Transverse colon (tissue), 4 donors: Measurements from ENCODE around the gene DMXL2.

Experiments used
- CTCF ChIP-seq, 5 experiments: fragments of 200-600 bp in 3 of 5; fragments of 450-650 bp in 2 of 5; sonication (generic) in 3 of 5; IDR thresholded peaks; 1 replicate in 2 of 5; 2 replicates in 3 of 5; pipeline ENCODE4 v1.5.1; 2016 to 2017; ENCODE audit warnings: antibody characterized with exemption in 5 of 5, inconsistent platforms in 3 of 5, mild to moderate bottlenecking in 2 of 5, moderate library complexity in 1 of 5
- EP300 ChIP-seq: sonication (generic); formaldehyde crosslinking; IDR thresholded peaks from one replicate; pipeline ENCODE4 v1.6.1; 2017; ENCODE audit warnings: antibody characterized with exemption, low read depth
- POLR2AphosphoS5 ChIP-seq, 3 donors: sonication (generic); formaldehyde crosslinking; IDR thresholded peaks; one replicate each; pipeline ENCODE4 v1.6.1; 2016; ENCODE audit warnings: antibody characterized with exemption in 3 of 3

DNA sequence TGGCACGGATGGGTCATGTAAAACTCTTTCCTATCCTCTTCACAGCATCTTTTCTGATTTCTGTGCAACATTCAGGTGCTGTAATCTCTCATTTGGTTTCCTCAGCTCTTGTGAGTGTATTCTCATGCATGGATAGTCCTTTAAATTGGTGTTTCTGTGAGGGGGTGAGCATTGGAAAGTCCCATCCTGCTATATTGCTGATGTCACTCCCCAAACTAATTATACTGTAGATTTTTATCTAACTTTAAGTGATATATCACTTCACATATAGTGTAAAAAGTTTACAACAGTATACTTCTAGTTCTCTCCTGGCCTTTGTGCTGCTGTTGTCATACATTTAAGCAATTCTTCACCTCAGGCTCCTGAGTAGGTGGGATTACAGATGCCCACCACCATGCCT, 178.5 kb downstream of the DMXL2 start:
- TF ChIP-seq CTCF (IDR thresholded peaks at IDR 0.05) (no peak), EP300 (no peak), POLR2AphosphoS5 (IDR thresholded peaks at IDR 0.05) (no peak)
